ENCODE data around the gene C16orf92. TPM values are rescaled to one million over a fixed set of nuclear protein-coding genes. Genes with fewer than 3 reads are reported as not detected.

C16orf92 gene
- total RNA-seq, 1 experiment from 2014 or later, result not detected

GRCh38 chr16:30009085-30009862 is 13.7 kb upstream of the C16orf92 start:
- intact Hi-C loops (cut with micrococcal nuclease; ENCODE audit: unreplicated experiment) (no loop called here), in situ Hi-C loops (cut with HindIII; ENCODE audit: low pct_unique_long_range_greater_than_20kb, low sequenced_read_pairs) (no loop called here)
- no TSS peak for BruUV-seq (replicated peaks)
- Histone ChIP-seq H3K27ac (ENCODE audit: low read length) (no peak overlapping the region), H3K9me3 (ENCODE audit: control insufficient read depth, insufficient read depth, low read depth, low read length) (no peaks in the 10 kb centered on the region), H3K36me3 (ENCODE audit: control insufficient read depth, insufficient read depth, low read length) (no peaks in the 10 kb centered on the region), H3K27me3 (ENCODE audit: control insufficient read depth, insufficient read depth, low read length) (no peaks in the 10 kb centered on the region), H3K4me1 (ENCODE audit: control insufficient read depth, insufficient read depth, low read length) (0 out of 2 replicates have a peak, but pooled peaks cover 3% of the 10 kb centered on the region), H3K4me3 (ENCODE audit: low read depth in 2 of 2, low read length in 2 of 2) (no peak overlapping the region)
- ChIA-PET CTCF (interaction anchor here (0.5 kb wide), 1 partner anchor 22 kb away, joined by 6 read pairs; the partner anchor contains the start of gene TLCD3B), POLR2A (interaction anchor here (0.6 kb wide), 2 partner anchors 9 to 10 kb away, joined by 3 to 9 read pairs; no protein-coding TSS in a partner anchor)
- DNase-seq (ENCODE audit: low read depth, low spot score) (no peak), ATAC-seq (no peak)
- TF ChIP-seq POLR2AphosphoS5 (IDR thresholded peaks at IDR 0.05; ENCODE audit: low read depth, low read length), result no peak
- TF ChIP-seq TCF7L2 (IDR thresholded peaks at IDR 0.05; ENCODE audit: low read depth, low read length), result no peak

GRCh38 chr16:30009990-30010843 is 12.8 kb upstream of the C16orf92 start:
- Histone ChIP-seq H3K36me3 (ENCODE audit: control insufficient read depth, insufficient read depth, low read length) (no peaks in the 10 kb centered on the region), H3K27ac (ENCODE audit: low read length) (no peak overlapping the region), H3K27me3 (ENCODE audit: control insufficient read depth, insufficient read depth, low read length) (no peaks in the 10 kb centered on the region), H3K4me3 (ENCODE audit: low read depth in 2 of 2, low read length in 2 of 2) (peak overlapping the region; percentile 40 to 51), H3K4me1 (ENCODE audit: control insufficient read depth, insufficient read depth, low read length) (no peaks in the 10 kb centered on the region), H3K9me3 (ENCODE audit: control insufficient read depth, insufficient read depth, low read depth, low read length) (no peaks in the 10 kb centered on the region)
- CTCF ChIA-PET, result interaction anchor here (0.6 kb wide), 1 partner anchor 415 kb away, joined by 6 read pairs; no protein-coding TSS in a partner anchor
- TF ChIP-seq CTCF (IDR thresholded peaks at IDR 0.05), result no peak
- no peak for TF ChIP-seq POLR2AphosphoS5 (IDR thresholded peaks at IDR 0.05; ENCODE audit: low read depth, low read length)
- TF ChIP-seq REST (IDR thresholded peaks at IDR 0.05; ENCODE audit: insufficient read depth in 1 of 2, low read depth in 2 of 2, low read length in 1 of 2), result no peak
- no peak for TF ChIP-seq TCF7L2 (IDR thresholded peaks at IDR 0.05; ENCODE audit: low read depth, low read length)
- no peak for TF ChIP-seq SIN3A (IDR thresholded peaks at IDR 0.05; ENCODE audit: borderline replicate concordance, insufficient read depth, low read depth, low read length)
- intact Hi-C loops (cut with micrococcal nuclease; ENCODE audit: unreplicated experiment), result no loop called here
- in situ Hi-C loops (cut with HindIII; ENCODE audit: low pct_unique_long_range_greater_than_20kb, low sequenced_read_pairs), result no loop called here
- POLR2A ChIA-PET, result interaction anchor here (0.6 kb wide), 1 partner anchor 9 kb away, joined by 3 read pairs; no protein-coding TSS in a partner anchor
- DNase-seq (ENCODE audit: low read depth, low spot score) (no peak), ATAC-seq (0 out of 2 replicates have a peak, but pooled peaks have one; percentile 18)
- BruUV-seq (replicated peaks), result no TSS peak
